ENCODE measurements around the gene FN3K.
"Not testable (repeated sequence)": the region's sequence is repeated elsewhere in the genome, so short reads cannot be mapped to it uniquely, and the experiment has no call there.

The FN3K gene

GRCh38 chr17:82775001-82775823, 39.8 kb downstream of the FN3K start:
- FAIRE-seq = no peak

GRCh38 chr17:82776454-82776853, 41.0 kb downstream of the FN3K start:
- FAIRE-seq = no peak

- not testable (repeated sequence) for FAIRE-seq
Observed at GRCh38 chr17:82777778-82778375, 42.5 kb downstream of the FN3K start.

- FAIRE-seq = no peak
Observed at GRCh38 chr17:82779541-82779940, 44.1 kb downstream of the FN3K start.

GRCh38 chr17:82780195-82780594, 44.8 kb downstream of the FN3K start:
- FAIRE-seq = no peak

- FAIRE-seq = no peak
Observed at GRCh38 chr17:82780971-82781893, 45.8 kb downstream of the FN3K start.

GRCh38 chr17:82781894-82782274, 46.5 kb downstream of the FN3K start:
- FAIRE-seq = no peak

- FAIRE-seq = no peak
Observed at GRCh38 chr17:82782657-82783207, 47.3 kb downstream of the FN3K start.

GRCh38 chr17:82783498-82783897, 48.1 kb downstream of the FN3K start:
- no peak for FAIRE-seq

GRCh38 chr17:82785581-82785980, 50.2 kb downstream of the FN3K start:
- not testable (repeated sequence) for FAIRE-seq

GRCh38 chr17:82786427-82786826, 51.0 kb downstream of the FN3K start:
- no peak for FAIRE-seq

GRCh38 chr17:82787081-82787848, 51.9 kb downstream of the FN3K start:
- FAIRE-seq = no peak

- FAIRE-seq = no peak
Observed at GRCh38 chr17:82788206-82789001, 53.0 kb downstream of the FN3K start.

GRCh38 chr17:82789051-82789592, 53.7 kb downstream of the FN3K start:
- FAIRE-seq = no peak

GRCh38 chr17:82789806-82790205, 54.4 kb downstream of the FN3K start:
- no peak for FAIRE-seq

- FAIRE-seq = no peak
Observed at GRCh38 chr17:82790391-82790790, 55.0 kb downstream of the FN3K start.

GRCh38 chr17:82791532-82791931, 56.1 kb downstream of the FN3K start:
- FAIRE-seq = no peak

- no peak for FAIRE-seq
Observed at GRCh38 chr17:82793974-82794630, 58.7 kb downstream of the FN3K start.

GRCh38 chr17:82794781-82795482, 59.5 kb downstream of the FN3K start:
- FAIRE-seq = no peak

- FAIRE-seq = no peak
Observed at GRCh38 chr17:82795615-82796014, 60.2 kb downstream of the FN3K start.
